Cardiac muscle cell (in vitro differentiated cells and primary cell): ENCODE data around the gene RGMA. TPM values are rescaled to one million over a fixed set of nuclear protein-coding genes. Genes with fewer than 3 reads are reported as not detected.

Source experiments
- DNase-seq, 2 donors: peaks; one replicate each; pipeline versions ENCODE4 v3.0.0 to v3.0.0-alpha.2; 2010 to 2017; ENCODE audit warnings: low read depth in 1 of 2, low spot score in 1 of 2
- H3K27ac ChIP-seq: fragments of 200-600 bp; sonication (generic); 2 replicates; pipeline ENCODE4 v1.5.1; 2016
- H3K27me3 ChIP-seq: fragments of 200-600 bp; sonication (generic); 2 replicates; pipeline ENCODE4 v1.6.0; 2016; ENCODE audit warnings: control low read depth
- H3K36me3 ChIP-seq: fragments of 200-600 bp; sonication (generic); 2 replicates; pipeline ENCODE4 v1.5.1; 2016; ENCODE audit warnings: control low read depth
- H3K4me1 ChIP-seq: fragments of 200-600 bp; sonication (generic); 2 replicates; pipeline ENCODE4 v1.8.1; 2017; ENCODE audit warnings: low read depth, mild to moderate bottlenecking, mixed run types
- H3K4me3 ChIP-seq: fragments of 200-600 bp; sonication (generic); 2 replicates; pipeline ENCODE4 v1.5.1; 2016; ENCODE audit warnings: mild to moderate bottlenecking
- H3K9me3 ChIP-seq: fragments of 200-600 bp; sonication (generic); 2 replicates; pipeline ENCODE4 v1.5.1; 2017; ENCODE audit warnings: low read depth, mild to moderate bottlenecking, control low read depth
- polyA plus RNA-seq: library from polyadenylated mRNA; unstranded; fragments of >200 nt; fragmentation: Nextera tagmentation; extraction: Ambion mirVana; gene quantifications from 2 replicates; pipeline ENCODE4 v1.2.1, GENCODE V29; 2016
- total RNA-seq: library from RNA; depleted of rRNA; stranded (reverse); fragments of >200 nt; gene quantifications from 2 replicates; pipeline ENCODE4 v1.2.3, GENCODE V29; 2016
- TF ChIP-seq, protein P1 (sequence below): IDR thresholded peaks from 2 replicates; pipeline ENCODE4 v1.5.1; 2012; ENCODE audit warnings: low read depth, mild to moderate bottlenecking, low read length

Gene RGMA
- total and polyA plus RNA-seq, 2 experiments from 2014 or later, result 1.0 to 4.8 TPM

DNA sequence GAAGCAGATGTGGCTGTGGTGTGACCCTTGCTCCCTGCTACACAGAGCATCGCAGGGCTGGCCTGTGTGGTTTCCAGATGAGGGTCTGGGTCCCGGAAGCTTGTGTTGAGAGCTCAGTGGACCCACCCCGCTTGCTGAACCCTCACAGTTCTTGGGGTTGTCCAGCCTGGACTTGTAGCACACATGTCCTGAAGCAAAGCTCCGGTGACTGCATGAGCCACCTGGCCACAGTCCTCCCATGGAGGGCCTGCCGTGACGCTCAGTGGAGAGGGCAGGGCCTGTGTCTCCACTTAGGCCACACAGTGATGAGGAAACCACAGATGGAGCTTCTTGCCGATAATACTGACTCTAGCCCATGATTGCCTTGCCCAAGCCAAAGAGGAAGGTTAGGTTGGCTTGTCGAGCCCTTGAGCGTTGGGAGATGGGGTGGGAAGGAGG is 62.6 kb downstream of the RGMA start:
- no peaks in the 10 kb centered on the region for H3K27me3 ChIP-seq
- peaks cover 48% of the 10 kb centered on the region for H3K36me3 ChIP-seq
- peak overlapping the region; percentile 31 for H3K27ac ChIP-seq
- H3K4me1 ChIP-seq, result peaks cover 23% of the 10 kb centered on the region
- TF ChIP-seq, protein P1, sequence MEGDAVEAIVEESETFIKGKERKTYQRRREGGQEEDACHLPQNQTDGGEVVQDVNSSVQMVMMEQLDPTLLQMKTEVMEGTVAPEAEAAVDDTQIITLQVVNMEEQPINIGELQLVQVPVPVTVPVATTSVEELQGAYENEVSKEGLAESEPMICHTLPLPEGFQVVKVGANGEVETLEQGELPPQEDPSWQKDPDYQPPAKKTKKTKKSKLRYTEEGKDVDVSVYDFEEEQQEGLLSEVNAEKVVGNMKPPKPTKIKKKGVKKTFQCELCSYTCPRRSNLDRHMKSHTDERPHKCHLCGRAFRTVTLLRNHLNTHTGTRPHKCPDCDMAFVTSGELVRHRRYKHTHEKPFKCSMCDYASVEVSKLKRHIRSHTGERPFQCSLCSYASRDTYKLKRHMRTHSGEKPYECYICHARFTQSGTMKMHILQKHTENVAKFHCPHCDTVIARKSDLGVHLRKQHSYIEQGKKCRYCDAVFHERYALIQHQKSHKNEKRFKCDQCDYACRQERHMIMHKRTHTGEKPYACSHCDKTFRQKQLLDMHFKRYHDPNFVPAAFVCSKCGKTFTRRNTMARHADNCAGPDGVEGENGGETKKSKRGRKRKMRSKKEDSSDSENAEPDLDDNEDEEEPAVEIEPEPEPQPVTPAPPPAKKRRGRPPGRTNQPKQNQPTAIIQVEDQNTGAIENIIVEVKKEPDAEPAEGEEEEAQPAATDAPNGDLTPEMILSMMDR, result no peak
- no peaks in the 10 kb centered on the region for H3K9me3 ChIP-seq
- DNase-seq, result no peak
- H3K4me3 ChIP-seq, result no peak overlapping the region

DNA sequence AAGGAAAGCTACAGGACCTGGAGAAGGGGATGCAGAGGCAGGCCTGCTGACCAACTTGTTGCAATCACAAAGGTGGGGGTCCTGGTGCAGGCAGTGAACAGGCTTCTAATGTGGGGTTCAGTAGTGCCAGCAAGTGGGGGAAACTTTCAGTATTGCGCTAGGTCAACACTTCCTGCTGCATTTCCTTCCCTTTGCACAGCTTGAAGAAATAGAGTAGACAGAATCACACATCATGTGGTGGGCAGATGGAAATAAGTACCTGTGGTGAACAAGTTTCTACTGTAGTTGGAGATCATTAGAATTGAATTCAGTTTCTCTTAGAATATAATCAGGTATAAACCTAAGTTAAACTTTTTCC is 63.4 kb downstream of the RGMA start:
- Histone ChIP-seq H3K36me3 (peaks cover 56% of the 10 kb centered on the region), H3K27me3 (no peaks in the 10 kb centered on the region)

DNA sequence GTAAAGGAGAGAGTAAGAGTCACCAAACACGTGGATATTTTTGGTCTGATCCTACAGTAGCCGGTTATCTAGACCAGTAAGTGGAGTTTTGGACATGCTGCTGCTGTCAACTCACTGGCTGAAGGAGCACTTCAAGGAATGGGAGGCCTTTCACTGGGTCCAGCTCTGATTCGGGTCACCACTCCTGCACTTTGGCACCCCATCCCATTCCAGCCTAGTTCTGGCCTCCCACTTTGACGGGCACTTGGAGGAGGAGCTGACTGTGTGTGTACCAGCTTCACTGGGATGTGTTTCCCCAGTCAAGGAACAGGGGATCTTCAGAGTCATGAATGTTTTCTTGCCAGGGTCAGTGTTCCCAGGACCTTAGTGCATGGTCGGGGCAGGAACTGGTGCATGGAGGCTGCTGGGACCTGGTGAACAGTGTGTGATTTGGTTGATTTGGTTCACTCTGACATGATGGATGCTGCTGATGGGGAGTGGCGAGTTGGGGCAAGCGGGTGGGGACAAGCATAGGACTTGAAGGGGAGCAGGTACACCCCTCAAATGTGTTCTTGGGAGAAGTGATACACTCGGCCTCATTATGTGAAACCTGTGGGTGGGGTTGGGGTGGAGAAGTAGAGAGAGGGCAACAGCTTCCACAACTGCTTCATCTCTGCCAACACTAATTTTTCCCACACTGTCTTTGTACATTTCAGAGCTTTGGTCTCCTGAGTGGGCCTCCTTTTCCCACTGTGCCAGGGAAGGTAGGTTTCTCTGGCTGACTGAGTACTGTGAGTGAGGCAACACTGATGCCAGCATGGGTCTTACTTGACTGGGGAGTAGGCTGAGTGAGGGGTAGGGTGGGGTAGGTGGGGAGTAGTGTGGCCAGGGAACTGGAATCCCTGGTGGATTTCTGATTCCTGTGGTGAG is 64.0 kb downstream of the RGMA start:
- Histone ChIP-seq H3K9me3 (no peaks in the 10 kb centered on the region), H3K27ac (peak overlapping the region; percentile 82), H3K4me3 (no peak overlapping the region), H3K4me1 (peaks cover 23% of the 10 kb centered on the region), H3K27me3 (no peaks in the 10 kb centered on the region), H3K36me3 (peaks cover 62% of the 10 kb centered on the region)
- TF ChIP-seq, protein P1, result no peak
- peak in 1 of 2 donors; percentile 28 for DNase-seq

More for the DNA sequence above, 63.4 kb downstream of the RGMA start:
- Histone ChIP-seq H3K4me1 (peaks cover 23% of the 10 kb centered on the region), H3K9me3 (no peaks in the 10 kb centered on the region), H3K27ac (peak overlapping the region; percentile 31), H3K4me3 (no peak overlapping the region)
- DNase-seq, result no peak
- TF ChIP-seq, protein P1, result no peak

DNA sequence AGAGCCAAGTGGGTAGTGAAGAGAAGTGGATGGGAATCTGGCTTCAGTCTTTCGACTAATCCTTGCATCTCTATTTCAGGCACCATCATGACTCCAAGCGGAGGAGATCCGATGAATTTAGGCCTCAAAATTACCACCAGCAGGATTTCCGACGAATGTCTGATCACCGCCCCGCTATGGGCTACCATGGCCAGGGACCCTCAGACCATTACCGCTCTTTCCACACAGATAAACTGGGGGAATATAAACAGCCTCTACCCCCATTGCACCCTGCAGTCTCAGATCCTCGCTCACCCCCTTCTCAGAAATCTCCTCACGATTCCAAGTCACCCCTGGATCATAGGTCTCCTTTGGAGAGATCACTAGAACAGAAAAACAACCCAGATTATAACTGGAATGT is 64.7 kb downstream of the RGMA start:
- H3K9me3 ChIP-seq, result no peaks in the 10 kb centered on the region
- TF ChIP-seq, protein P1, result no peak
- no peak for DNase-seq
- H3K4me3 ChIP-seq, result no peak overlapping the region
- peaks cover 23% of the 10 kb centered on the region for H3K4me1 ChIP-seq
- peak overlapping the region; percentile 82 for H3K27ac ChIP-seq
- peaks cover 69% of the 10 kb centered on the region for H3K36me3 ChIP-seq
- no peaks in the 10 kb centered on the region for H3K27me3 ChIP-seq

DNA sequence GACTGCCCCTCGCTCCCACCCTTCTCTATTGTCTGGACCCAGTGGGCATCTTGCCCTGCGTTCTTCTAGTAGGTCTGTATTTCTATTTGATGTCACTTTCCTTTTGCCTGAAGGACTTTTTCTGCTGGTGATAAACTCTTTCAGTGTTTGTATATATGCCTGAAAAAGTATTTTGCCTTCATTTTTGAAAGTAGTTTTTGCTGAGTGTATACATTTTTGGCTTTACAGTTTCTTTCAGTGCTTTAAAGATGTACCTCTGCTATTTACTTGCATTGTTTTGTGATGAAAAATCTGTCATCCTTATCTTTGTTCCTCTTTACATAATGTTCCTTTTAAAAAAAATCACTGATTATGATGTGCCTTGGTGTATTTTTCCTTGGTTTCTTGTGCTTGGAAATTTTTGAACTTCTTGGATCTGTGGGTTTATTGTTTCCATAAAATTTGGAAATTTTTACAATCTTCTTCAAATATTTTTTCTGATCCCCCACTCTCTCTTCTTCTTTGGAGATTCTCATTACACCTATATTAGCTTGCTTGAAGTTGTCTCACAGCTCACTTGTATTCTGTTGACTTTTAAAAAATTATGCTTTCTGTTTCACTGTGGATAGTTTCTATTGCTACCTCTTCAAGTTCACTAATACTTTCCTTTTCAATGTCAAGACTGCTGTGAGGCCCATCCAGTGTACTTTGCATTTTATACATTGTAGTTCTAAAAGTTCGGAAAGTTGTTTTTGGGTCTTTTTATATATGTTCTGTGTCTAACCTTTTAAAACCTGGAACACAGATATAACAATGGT is 67.8 kb downstream of the RGMA start:
- Histone ChIP-seq H3K36me3 (peaks cover 88% of the 10 kb centered on the region), H3K4me3 (no peak overlapping the region), H3K9me3 (no peaks in the 10 kb centered on the region), H3K4me1 (peaks cover 7% of the 10 kb centered on the region), H3K27ac (no peak overlapping the region), H3K27me3 (no peaks in the 10 kb centered on the region)
- DNase-seq, result no peak
- TF ChIP-seq, protein P1, result no peak
